SIG-M5 treated with dmso at 0.1 percent for 504 hours (cell line): ENCODE results near the gene SEMA5B.

Experiments
- DNase-seq: peaks from one replicate; lab custom pipeline; 2025; ENCODE audit not compliant: unreplicated experiment; lab: John Stamatoyannopoulos, UW

Gene SEMA5B

GRCh38 chr3:123025642-123026521 is 1.7 kb downstream of the SEMA5B start:
- DNase-seq: peak; percentile 45

GRCh38 chr3:123024056-123024455 is 3.5 kb downstream of the SEMA5B start:
- DNase-seq: no peak

- no peak for DNase-seq
Measured at GRCh38 chr3:123021996-123022510, 5.5 kb downstream of the SEMA5B start.

- DNase-seq: no peak
Measured at GRCh38 chr3:123021388-123021787, 6.2 kb downstream of the SEMA5B start.

- DNase-seq: no peak
Measured at GRCh38 chr3:123020709-123021108, 6.9 kb downstream of the SEMA5B start.

GRCh38 chr3:123019591-123019990 is 8.0 kb downstream of the SEMA5B start:
- DNase-seq: no peak

- DNase-seq: no peak
Measured at GRCh38 chr3:123019161-123019560, 8.4 kb downstream of the SEMA5B start.

- no peak for DNase-seq
Measured at GRCh38 chr3:123018683-123019082, 8.9 kb downstream of the SEMA5B start.

- no peak for DNase-seq
Measured at GRCh38 chr3:123015596-123015995, 12.0 kb downstream of the SEMA5B start.

GRCh38 chr3:123013876-123014275 is 13.7 kb downstream of the SEMA5B start:
- no peak for DNase-seq

GRCh38 chr3:123012652-123013051 is 14.9 kb downstream of the SEMA5B start:
- no peak for DNase-seq

GRCh38 chr3:123011447-123011846 is 16.1 kb downstream of the SEMA5B start:
- no peak for DNase-seq

- no peak for DNase-seq
Measured at GRCh38 chr3:123008840-123009239, 18.7 kb downstream of the SEMA5B start.

GRCh38 chr3:123006609-123007008 is 21.0 kb downstream of the SEMA5B start:
- no peak for DNase-seq

- no peak for DNase-seq
Measured at GRCh38 chr3:123005291-123005690, 22.3 kb downstream of the SEMA5B start.

GRCh38 chr3:123004201-123004918 is 23.2 kb downstream of the SEMA5B start:
- DNase-seq: no peak

GRCh38 chr3:123002749-123003497 is 24.6 kb downstream of the SEMA5B start:
- no peak for DNase-seq

GRCh38 chr3:123002100-123002748 is 25.3 kb downstream of the SEMA5B start:
- no peak for DNase-seq

- DNase-seq: no peak
Measured at GRCh38 chr3:122998856-122999255, 28.7 kb downstream of the SEMA5B start.

- DNase-seq: no peak
Measured at GRCh38 chr3:122998206-122998605, 29.4 kb downstream of the SEMA5B start.
